Thyroid gland (tissue), 4 donors: ENCODE measurements around the gene FHOD3. TPM values are rescaled to one million over a fixed set of nuclear protein-coding genes. Genes with fewer than 3 reads are reported as not detected.

Experiments
- DNase-seq, 2 donors: peaks; one replicate each; pipeline ENCODE4 v3.0.0-alpha.2; 2019
- H3K27ac ChIP-seq, 3 donors: fragments of 200-600 bp; sonication (generic); 1 replicate in 2 of 3; 2 replicates in 1 of 3; pipeline ENCODE4 v1.5.1; 2016 to 2019; ENCODE audit warnings: mild to moderate bottlenecking in 1 of 3, moderate library complexity in 1 of 3
- H3K27me3 ChIP-seq: fragments of 200-600 bp; sonication (generic); one replicate; pipeline ENCODE4 v1.5.1; 2019
- H3K36me3 ChIP-seq, 2 donors: fragments of 200-600 bp; sonication (generic); one replicate each; pipeline ENCODE4 v1.5.1; 2016 to 2019
- H3K4me1 ChIP-seq, 2 donors: fragments of 200-600 bp; sonication (generic); one replicate each; pipeline ENCODE4 v1.5.1; 2017 to 2019
- H3K4me3 ChIP-seq, 3 donors: fragments of 200-600 bp; sonication (generic); replicated peaks in 1 of 3; 1 replicate in 2 of 3; 2 replicates in 1 of 3; pipeline ENCODE4 v1.5.1; 2016; ENCODE audit warnings: mild to moderate bottlenecking in 1 of 3
- H3K9me3 ChIP-seq: fragments of 200-600 bp; sonication (generic); one replicate; pipeline ENCODE4 v1.5.1; 2017
- POLR2A ChIP-seq, 2 donors: fragments of 450-650 bp; IDR thresholded peaks; one replicate each; pipeline ENCODE4 v1.6.1; 2017; ENCODE audit warnings: antibody characterized with exemption in 2 of 2, mild to moderate bottlenecking in 2 of 2, moderate library complexity in 1 of 2
- WGBS, 2 donors: methylation state at CpG; one replicate each; pipeline ENCODE4 v1.1.5; 2017; 5-methylcytosine and 5-hydroxymethylcytosine counted together
- intact Hi-C: fragments of 100-400 bp; cut with DNase I; formaldehyde crosslinking; loops from one replicate; pipeline ENCODE4 v1.15.1; 2023
- total RNA-seq, 4 donors: library from RNA; depleted of rRNA; stranded (reverse); fragments of >200 nt; gene quantifications; one replicate each; pipeline ENCODE4 v1.2.3, GENCODE V29; 2016
- TF ChIP-seq, protein P1 (sequence below), 6 experiments: fragments of 200-600 bp in 3 of 6; fragments of 450-650 bp in 3 of 6; sonication (generic) in 3 of 6; IDR thresholded peaks; one replicate each; pipeline ENCODE4 v1.5.1; 2016 to 2019; ENCODE audit warnings: antibody characterized with exemption in 6 of 6, mild to moderate bottlenecking in 2 of 6, inconsistent platforms in 1 of 6, moderate library complexity in 1 of 6

The FHOD3 gene
- total RNA-seq, 4 donors from 2014 or later: 1.6 to 6.9 (median 4.8) TPM

DNA sequence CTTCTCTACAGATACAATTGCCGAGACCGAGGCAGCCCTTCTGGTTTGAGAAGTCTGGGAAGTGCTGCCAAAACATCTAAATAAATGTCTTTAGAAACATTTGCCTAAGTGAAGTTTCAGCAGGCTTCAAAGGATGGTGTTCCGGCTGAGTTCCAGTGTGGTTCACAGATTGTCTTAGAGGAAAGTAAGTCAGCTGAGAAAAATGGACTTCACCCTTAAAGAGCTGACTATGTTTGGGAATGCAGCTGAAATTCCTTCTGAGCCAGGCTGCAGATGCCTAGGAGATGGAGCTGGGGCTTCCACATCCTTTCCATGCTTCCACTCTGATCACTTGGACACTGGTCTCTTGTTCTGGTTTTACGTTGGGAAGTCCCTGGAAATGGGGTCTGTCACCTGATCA, 83.6 kb downstream of the FHOD3 start:
- Histone ChIP-seq H3K4me3 (no peak overlapping the region), H3K9me3 (no peaks in the 10 kb centered on the region), H3K27ac (no peak overlapping the region), H3K36me3 (no peaks in the 10 kb centered on the region), H3K4me1 (no peaks in the 10 kb centered on the region), H3K27me3 (no peaks in the 10 kb centered on the region)
- intact Hi-C loops: no loop called here
- TF ChIP-seq, protein P1, sequence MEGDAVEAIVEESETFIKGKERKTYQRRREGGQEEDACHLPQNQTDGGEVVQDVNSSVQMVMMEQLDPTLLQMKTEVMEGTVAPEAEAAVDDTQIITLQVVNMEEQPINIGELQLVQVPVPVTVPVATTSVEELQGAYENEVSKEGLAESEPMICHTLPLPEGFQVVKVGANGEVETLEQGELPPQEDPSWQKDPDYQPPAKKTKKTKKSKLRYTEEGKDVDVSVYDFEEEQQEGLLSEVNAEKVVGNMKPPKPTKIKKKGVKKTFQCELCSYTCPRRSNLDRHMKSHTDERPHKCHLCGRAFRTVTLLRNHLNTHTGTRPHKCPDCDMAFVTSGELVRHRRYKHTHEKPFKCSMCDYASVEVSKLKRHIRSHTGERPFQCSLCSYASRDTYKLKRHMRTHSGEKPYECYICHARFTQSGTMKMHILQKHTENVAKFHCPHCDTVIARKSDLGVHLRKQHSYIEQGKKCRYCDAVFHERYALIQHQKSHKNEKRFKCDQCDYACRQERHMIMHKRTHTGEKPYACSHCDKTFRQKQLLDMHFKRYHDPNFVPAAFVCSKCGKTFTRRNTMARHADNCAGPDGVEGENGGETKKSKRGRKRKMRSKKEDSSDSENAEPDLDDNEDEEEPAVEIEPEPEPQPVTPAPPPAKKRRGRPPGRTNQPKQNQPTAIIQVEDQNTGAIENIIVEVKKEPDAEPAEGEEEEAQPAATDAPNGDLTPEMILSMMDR (IDR thresholded peaks at IDR 0.05): no peak
- no peak for TF ChIP-seq POLR2A (IDR thresholded peaks at IDR 0.05)
- 69 to 76% methylated on average over 4 of the region's 4 CpGs for WGBS, 2 donors
- DNase-seq: no peak

DNA sequence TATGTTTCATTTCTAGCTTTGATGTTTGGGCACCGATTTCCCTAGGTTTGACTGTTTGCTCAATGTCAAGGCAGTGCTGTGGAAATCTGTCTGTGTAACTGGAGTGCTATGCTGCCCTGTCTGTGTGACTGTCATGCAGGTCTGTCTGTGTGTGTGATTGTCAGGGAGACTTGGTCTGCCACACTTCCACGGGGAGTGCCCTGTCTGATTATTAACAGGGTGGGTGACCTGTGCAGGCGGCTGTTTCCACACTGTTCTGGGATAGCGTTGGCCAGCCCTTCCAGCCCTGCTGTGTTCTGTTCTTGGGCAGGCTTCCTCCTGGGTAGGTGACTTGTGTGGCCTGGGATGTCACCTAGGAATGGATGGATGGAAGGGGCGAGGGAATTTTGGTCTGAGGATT, 85.3 kb downstream of the FHOD3 start:
- Histone ChIP-seq H3K4me3 (no peak overlapping the region), H3K27ac (no peak overlapping the region), H3K9me3 (no peaks in the 10 kb centered on the region), H3K36me3 (no peaks in the 10 kb centered on the region), H3K27me3 (no peaks in the 10 kb centered on the region), H3K4me1 (no peaks in the 10 kb centered on the region)
- DNase-seq: no peak
- 81 to 92% methylated on average over 4 of the region's 5 CpGs for WGBS, 2 donors
- TF ChIP-seq, protein P1 (IDR thresholded peaks at IDR 0.05): no peak
- TF ChIP-seq POLR2A (IDR thresholded peaks at IDR 0.05): no peak
- intact Hi-C loops: no loop called here

DNA sequence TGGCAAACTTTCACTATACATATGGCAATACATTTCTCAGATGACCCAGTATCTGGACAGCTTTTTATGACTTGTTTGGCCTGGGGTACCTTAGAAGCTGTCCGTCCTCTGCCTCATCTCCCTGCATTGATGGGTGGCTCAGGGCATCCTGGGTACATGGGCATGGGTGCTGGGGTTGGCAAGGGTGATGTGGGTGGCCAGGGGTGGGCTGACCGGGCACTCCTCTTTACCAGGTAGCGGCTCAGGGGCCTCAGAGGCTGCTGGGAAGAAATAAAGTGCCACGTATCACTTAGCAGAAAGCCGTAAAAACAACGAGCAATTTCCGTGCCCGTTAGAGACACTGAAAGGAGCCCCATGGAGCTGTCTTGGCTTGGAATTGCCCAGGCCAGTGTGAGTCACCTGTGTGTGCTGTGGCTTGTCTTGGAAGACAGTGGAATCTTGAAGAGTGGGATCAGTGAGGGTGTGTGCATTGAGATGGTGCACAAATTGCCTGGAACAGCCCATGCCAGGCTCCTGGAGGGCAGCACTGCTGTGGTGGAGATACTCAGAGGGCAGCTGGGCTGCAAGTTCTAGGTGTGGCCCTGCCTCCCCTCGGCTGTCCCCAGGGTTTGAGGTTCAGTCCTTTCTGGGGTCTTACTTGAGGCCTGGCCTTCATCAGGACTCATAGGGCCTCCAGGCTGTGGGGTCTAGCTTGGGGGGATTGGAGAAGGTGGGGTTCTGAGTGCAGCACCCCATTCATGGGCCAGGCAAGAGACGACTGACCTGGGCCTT, 88.8 kb downstream of the FHOD3 start:
- H3K4me1 ChIP-seq: no peaks in the 10 kb centered on the region
- DNase-seq: no peak
- 89 to 93% methylated on average over 9 to 10 of the region's 10 CpGs for WGBS, 2 donors
- no peaks in the 10 kb centered on the region for H3K36me3 ChIP-seq
- H3K4me3 ChIP-seq: no peak overlapping the region
- no peaks in the 10 kb centered on the region for H3K27me3 ChIP-seq
- no peak for TF ChIP-seq POLR2A (IDR thresholded peaks at IDR 0.05)
- TF ChIP-seq, protein P1 (IDR thresholded peaks at IDR 0.05): no peak
- H3K9me3 ChIP-seq: no peaks in the 10 kb centered on the region
- H3K27ac ChIP-seq: no peak overlapping the region
- intact Hi-C loops: no loop called here

DNA sequence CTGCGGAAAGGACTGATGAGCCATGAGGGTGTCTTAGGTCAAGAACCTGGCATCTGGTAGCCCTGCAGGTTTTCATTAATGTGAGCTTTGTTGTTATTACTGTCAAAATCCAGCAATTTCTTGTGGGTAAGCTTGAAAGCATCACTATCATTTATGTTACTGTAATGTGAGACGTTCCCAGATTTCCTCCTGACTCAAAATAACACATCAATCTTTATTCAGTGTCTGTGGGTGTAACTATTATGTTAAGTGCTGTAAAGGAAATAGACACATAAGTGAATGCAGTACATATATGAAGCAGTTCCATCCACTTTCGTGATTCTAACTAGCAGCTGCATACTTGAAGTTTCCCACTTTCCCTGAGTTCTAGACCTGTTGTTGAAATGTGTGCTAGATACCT, 89.8 kb downstream of the FHOD3 start:
- no peaks in the 10 kb centered on the region for H3K9me3 ChIP-seq
- H3K4me3 ChIP-seq: no peak overlapping the region
- H3K27ac ChIP-seq: no peak overlapping the region
- no peaks in the 10 kb centered on the region for H3K4me1 ChIP-seq
- H3K36me3 ChIP-seq: no peaks in the 10 kb centered on the region
- DNase-seq: no peak
- no peaks in the 10 kb centered on the region for H3K27me3 ChIP-seq
- intact Hi-C loops: no loop called here
- WGBS, 2 donors: 81 to 84% methylated on average over 3 of the region's 3 CpGs
- TF ChIP-seq, protein P1 (IDR thresholded peaks at IDR 0.05): no peak
- no peak for TF ChIP-seq POLR2A (IDR thresholded peaks at IDR 0.05)

DNA sequence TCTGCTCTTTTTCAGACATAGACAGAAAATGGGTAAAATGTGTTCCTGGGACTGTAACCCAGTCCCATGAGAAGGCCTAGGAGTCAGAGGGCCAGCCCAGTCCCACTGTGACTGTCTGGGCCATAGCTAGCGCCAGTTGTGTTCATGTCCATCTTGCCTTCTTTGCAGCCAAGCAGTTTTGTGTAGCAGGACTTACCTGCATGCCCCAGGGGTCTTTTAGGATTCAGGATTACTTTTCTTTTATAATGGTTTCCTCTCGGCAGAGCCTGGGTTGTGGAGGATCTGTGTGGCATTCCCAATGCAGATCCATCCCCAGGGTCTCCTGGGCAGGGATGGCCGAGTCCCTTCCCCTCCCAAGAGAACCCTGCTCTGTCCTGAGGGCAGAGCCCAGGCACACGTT, 90.8 kb downstream of the FHOD3 start:
- TF ChIP-seq POLR2A (IDR thresholded peaks at IDR 0.05): no peak
- TF ChIP-seq, protein P1 (IDR thresholded peaks at IDR 0.05): no peak
- no peak for DNase-seq
- Histone ChIP-seq H3K9me3 (no peaks in the 10 kb centered on the region), H3K4me3 (no peak overlapping the region), H3K4me1 (no peaks in the 10 kb centered on the region), H3K27me3 (no peaks in the 10 kb centered on the region), H3K27ac (no peak overlapping the region), H3K36me3 (no peaks in the 10 kb centered on the region)
- WGBS, 2 donors: 77 to 90% methylated on average over 4 of the region's 4 CpGs
- intact Hi-C loops: no loop called here
